GM12878 (cell line): ENCODE measurements around the gene SAMD3. TPM values are rescaled to one million over a fixed set of nuclear protein-coding genes. Genes with fewer than 3 reads are reported as not detected.

Experiments
- ATAC-seq: fragments of 200-7000 bp; cut with Tn5 transposase; 3 replicates; pipeline ENCODE4 v1.9.1; 2020; ENCODE audit warnings: mild to moderate bottlenecking, moderate library complexity
- BruUV-seq: library from RNA; stranded (reverse); fragments of 400-500 nt; replicated peaks from 2 replicates; lab custom pipeline; 2021; lab: Mats Ljungman, UMichigan
- CTCF ChIA-PET: fragments of 300-600 bp; sonication (Branson Sonifier 250); formaldehyde crosslinking; extraction: SDS; loops from one replicate; lab custom pipeline; 2021; ENCODE audit warnings: inconsistent platforms; lab: Yijun Ruan, JAX
- POLR2A ChIA-PET: fragments of 350-600 bp; formaldehyde crosslinking; extraction: SDS; loops from one replicate; lab custom pipeline; 2021; ENCODE audit warnings: inconsistent platforms; lab: Charles Lee
- RAD21 ChIA-PET: fragments of 300-600 bp; sonication (Branson Sonifier 250); formaldehyde crosslinking; loops from one replicate; lab custom pipeline; 2023; ENCODE audit warnings: antibody characterized with exemption; ENCODE audit not compliant: unreplicated experiment; lab: Charles Lee
- SMC1A ChIA-PET: fragments of 300-600 bp; sonication (Branson Sonifier 250); formaldehyde crosslinking; loops from one replicate; lab custom pipeline; 2023; ENCODE audit not compliant: unreplicated experiment, uncharacterized antibody; lab: Charles Lee
- DNase-seq: peaks from one replicate; pipeline ENCODE4 v3.0.0-alpha.2; 2011; ENCODE audit warnings: low read depth, low spot score
- FAIRE-seq: peaks from 3 replicates; lab custom pipeline; 2011; peaks lifted over from hg19 to GRCh38; lab: Jason Lieb, UNC
- H2AFZ ChIP-seq: 2 replicates; pipeline ENCODE4 v1.6.0; 2011; ENCODE audit warnings: low read depth, low read length, control low read depth; ENCODE audit not compliant: control insufficient read depth
- H3K27ac ChIP-seq: 2 replicates; pipeline ENCODE4 v1.5.1; 2011; ENCODE audit warnings: control low read depth; ENCODE audit not compliant: control insufficient read depth, insufficient read depth
- H3K27me3 ChIP-seq, 2 experiments: replicated peaks in 1 of 2; 2 replicates each; pipeline versions ENCODE4 v1.6.0 to v1.6.1; 2011; ENCODE audit warnings: low read length in 1 of 2; ENCODE audit not compliant: control insufficient read depth in 2 of 2, insufficient read depth in 2 of 2
- H3K36me3 ChIP-seq, 2 experiments: 2 replicates each; pipeline ENCODE4 v1.5.1; 2011; ENCODE audit warnings: low read length in 1 of 2; ENCODE audit not compliant: control insufficient read depth in 2 of 2, insufficient read depth in 2 of 2
- H3K4me1 ChIP-seq: 2 replicates; pipeline ENCODE4 v1.6.1; 2011; ENCODE audit warnings: mild to moderate bottlenecking, low read length, moderate library complexity, mixed read lengths; ENCODE audit not compliant: control insufficient read depth, insufficient read depth
- H3K4me2 ChIP-seq: 2 replicates; pipeline ENCODE4 v1.6.0; 2011; ENCODE audit warnings: control low read depth; ENCODE audit not compliant: control insufficient read depth, insufficient read depth
- H3K4me3 ChIP-seq: fragments of 200-600 bp; sonication (generic); 2 replicates; pipeline ENCODE4 v1.5.1; 2016
- H3K79me2 ChIP-seq: 2 replicates; pipeline ENCODE4 v1.6.0; 2011; ENCODE audit warnings: low read length; ENCODE audit not compliant: control insufficient read depth, insufficient read depth
- H3K9ac ChIP-seq: 2 replicates; pipeline ENCODE4 v1.8.0; 2011; ENCODE audit warnings: low read length, control low read depth, mixed read lengths; ENCODE audit not compliant: control insufficient read depth, insufficient read depth
- H3K9me3 ChIP-seq: replicated peaks from 3 replicates; pipeline ENCODE4 v1.5.1; 2011; ENCODE audit warnings: mild to moderate bottlenecking, low read length; ENCODE audit not compliant: control insufficient read depth, insufficient read depth
- H4K20me1 ChIP-seq: 2 replicates; pipeline ENCODE4 v1.6.0; 2011; ENCODE audit not compliant: control insufficient read depth, insufficient read depth
- ASH2L ChIP-seq: fragments of 300-600, 200-600 bp; sonication (generic); IDR thresholded peaks from 2 replicates; pipeline ENCODE4 v1.6.1; 2017; ENCODE audit warnings: low read depth, mild to moderate bottlenecking, borderline replicate concordance
- BRCA1 ChIP-seq: IDR thresholded peaks from 2 replicates; pipeline ENCODE4 v1.6.1; 2011; ENCODE audit warnings: low read depth, low read length, improper control_type of control experiment
- JUNB ChIP-seq: IDR thresholded peaks from 2 replicates; pipeline ENCODE4 v1.6.1; 2016; ENCODE audit warnings: antibody characterized with exemption, mild to moderate bottlenecking
- MTA2 ChIP-seq: fragments of 450-650 bp; IDR thresholded peaks from 2 replicates; pipeline ENCODE4 v1.6.1; 2016; ENCODE audit warnings: low read depth, mild to moderate bottlenecking, moderate library complexity
- NR2C2 ChIP-seq: IDR thresholded peaks from 2 replicates; pipeline ENCODE4 v1.6.1; 2011; ENCODE audit warnings: borderline replicate concordance, low read depth; ENCODE audit not compliant: control insufficient read depth, insufficient read length
- PAX8 ChIP-seq: fragments of 450-650 bp; IDR thresholded peaks from 2 replicates; pipeline ENCODE4 v1.6.1; 2017; ENCODE audit warnings: mild to moderate bottlenecking, moderate library complexity
- POU2F2 ChIP-seq: IDR thresholded peaks from 3 replicates; pipeline ENCODE4 v1.6.1; 2011; ENCODE audit warnings: low read depth, mild to moderate bottlenecking, low read length, borderline replicate concordance
- ZNF274 ChIP-seq: IDR thresholded peaks from one replicate; pipeline ENCODE4 v1.8.0; 2011; ENCODE audit not compliant: insufficient read length, insufficient read depth
- WGBS: methylation state at CpG from one replicate; pipeline ENCODE4 v1.1.6; 2016; ENCODE audit warnings: low lambda C conversion rate; ENCODE audit not compliant: insufficient replicate concordance, insufficient coverage; ENCODE audit errors: missing lambda C conversion rate; 5-methylcytosine and 5-hydroxymethylcytosine counted together
- in situ Hi-C: fragments of 300-500 bp; cut with MboI; formaldehyde crosslinking; loops from 9 replicates; pipeline ENCODE4 v1.14.3; 2018; ENCODE audit warnings: mixed read lengths
- intact Hi-C: fragments of 100-400 bp; cut with micrococcal nuclease; formaldehyde crosslinking; loops from one replicate; pipeline ENCODE4 v1.14.2; 2022; ENCODE audit not compliant: unreplicated experiment
- polyA plus RNA-seq, 11 experiments: library from polyadenylated mRNA; depleted of rRNA in 4 of 11; unstranded in 6 of 11; stranded (reverse) in 5 of 11; fragments of >200 nt; fragmentation: Nextera tagmentation in 4 of 11; fragmentation: Illumina TruSeq in 1 of 11; extraction: Ambion mirVana in 4 of 11; extraction: Trizol in 1 of 11; gene quantifications; 1 replicate in 1 of 11; 2 replicates in 10 of 11; pipeline versions ENCODE4 v1.2.1 to v1.2.3, GENCODE V29; 2011 to 2016; ENCODE audit warnings: inconsistent platforms in 2 of 11, missing spikeins in 2 of 11, low read depth in 1 of 11
- total RNA-seq, 4 experiments: library from RNA; depleted of rRNA in 3 of 4; stranded (reverse); fragments of >200 nt in 3 of 4; fragmentation: Illumina TruSeq in 1 of 4; extraction: Trizol in 1 of 4; gene quantifications; 2 replicates each; pipeline versions ENCODE4 v1.2.1 to v1.2.3, GENCODE V29; 2013 to 2021
- TF ChIP-seq, protein P1 (sequence below): fragments of 450-650 bp; IDR thresholded peaks from 2 replicates; pipeline ENCODE4 v1.6.1; 2016; ENCODE audit warnings: mild to moderate bottlenecking, moderate library complexity, borderline replicate concordance
- TF ChIP-seq, protein P2 (sequence below): fragments of 450-650 bp; conservative IDR thresholded peaks from 2 replicates; pipeline ENCODE4 v1.6.1; 2017; ENCODE audit warnings: mild to moderate bottlenecking, moderate library complexity

Gene SAMD3
- total and polyA plus RNA-seq, 10 of the 15 experiments (the other 5 are each of a cell fraction or from before 2014, with no cell fraction given) = 0.04 to 2.3 (median 0.39) TPM; not detected in 2

DNA sequence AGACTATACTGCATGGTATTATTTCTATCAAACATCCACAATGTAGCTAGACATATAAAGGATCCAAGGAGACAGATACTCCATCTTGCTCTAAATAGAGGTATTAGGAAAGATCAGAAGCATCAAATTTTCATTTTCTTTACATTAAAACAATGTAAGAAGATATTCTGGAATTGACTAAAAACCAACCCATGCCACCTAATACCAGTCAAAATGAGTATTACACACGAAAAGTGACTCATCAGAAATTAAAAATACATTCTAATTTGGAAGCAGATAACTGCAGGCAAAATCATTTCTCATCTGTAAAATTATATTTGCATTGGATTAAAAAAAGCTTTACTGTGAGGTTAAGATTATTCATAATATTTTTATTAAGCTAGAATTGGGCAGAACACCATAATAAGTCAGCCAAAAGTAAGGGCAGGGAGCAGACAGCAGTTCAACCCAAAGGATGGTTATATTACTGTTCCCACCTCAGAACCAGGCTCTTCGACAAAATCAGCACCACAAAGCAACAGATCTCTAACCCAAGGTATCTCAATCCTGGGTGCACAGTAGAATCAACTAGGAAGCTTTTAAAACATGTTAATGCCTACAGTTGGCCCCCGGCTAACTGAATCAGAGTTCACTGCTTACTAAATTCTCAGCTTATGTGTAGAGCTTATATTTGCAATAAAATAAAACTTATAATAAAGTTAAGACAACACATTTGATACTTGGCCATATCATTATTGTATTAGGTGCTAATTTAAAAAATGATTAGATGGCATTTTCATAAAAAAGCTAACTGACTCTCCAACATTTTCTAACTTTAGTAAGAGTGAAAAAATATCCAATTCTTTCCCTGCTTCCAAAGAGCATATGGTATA is 35.2 kb downstream of the SAMD3 start:
- DNase-seq = no peak
- Histone ChIP-seq H3K27ac (no peak overlapping the region), H4K20me1 (no peaks in the 10 kb centered on the region), H3K79me2 (no peaks in the 10 kb centered on the region)
- ChIA-PET POLR2A (no interaction called here), RAD21 (interaction anchor here (0.6 kb wide), 1 partner anchor 111 kb away, joined by 3 read pairs; no protein-coding TSS in a partner anchor), SMC1A (interaction anchor here (0.8 to 2.8 kb wide), 6 partner anchors 11 to 78 kb away, joined by 3 to 10 read pairs (median 3); no protein-coding TSS in a partner anchor)
- no peak for TF ChIP-seq MTA2
- TF ChIP-seq, protein P1, sequence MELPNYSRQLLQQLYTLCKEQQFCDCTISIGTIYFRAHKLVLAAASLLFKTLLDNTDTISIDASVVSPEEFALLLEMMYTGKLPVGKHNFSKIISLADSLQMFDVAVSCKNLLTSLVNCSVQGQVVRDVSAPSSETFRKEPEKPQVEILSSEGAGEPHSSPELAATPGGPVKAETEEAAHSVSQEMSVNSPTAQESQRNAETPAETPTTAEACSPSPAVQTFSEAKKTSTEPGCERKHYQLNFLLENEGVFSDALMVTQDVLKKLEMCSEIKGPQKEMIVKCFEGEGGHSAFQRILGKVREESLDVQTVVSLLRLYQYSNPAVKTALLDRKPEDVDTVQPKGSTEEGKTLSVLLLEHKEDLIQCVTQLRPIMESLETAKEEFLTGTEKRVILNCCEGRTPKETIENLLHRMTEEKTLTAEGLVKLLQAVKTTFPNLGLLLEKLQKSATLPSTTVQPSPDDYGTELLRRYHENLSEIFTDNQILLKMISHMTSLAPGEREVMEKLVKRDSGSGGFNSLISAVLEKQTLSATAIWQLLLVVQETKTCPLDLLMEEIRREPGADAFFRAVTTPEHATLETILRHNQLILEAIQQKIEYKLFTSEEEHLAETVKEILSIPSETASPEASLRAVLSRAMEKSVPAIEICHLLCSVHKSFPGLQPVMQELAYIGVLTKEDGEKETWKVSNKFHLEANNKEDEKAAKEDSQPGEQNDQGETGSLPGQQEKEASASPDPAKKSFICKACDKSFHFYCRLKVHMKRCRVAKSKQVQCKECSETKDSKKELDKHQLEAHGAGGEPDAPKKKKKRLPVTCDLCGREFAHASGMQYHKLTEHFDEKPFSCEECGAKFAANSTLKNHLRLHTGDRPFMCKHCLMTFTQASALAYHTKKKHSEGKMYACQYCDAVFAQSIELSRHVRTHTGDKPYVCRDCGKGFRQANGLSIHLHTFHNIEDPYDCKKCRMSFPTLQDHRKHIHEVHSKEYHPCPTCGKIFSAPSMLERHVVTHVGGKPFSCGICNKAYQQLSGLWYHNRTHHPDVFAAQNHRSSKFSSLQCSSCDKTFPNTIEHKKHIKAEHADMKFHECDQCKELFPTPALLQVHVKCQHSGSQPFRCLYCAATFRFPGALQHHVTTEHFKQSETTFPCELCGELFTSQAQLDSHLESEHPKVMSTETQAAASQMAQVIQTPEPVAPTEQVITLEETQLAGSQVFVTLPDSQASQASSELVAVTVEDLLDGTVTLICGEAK = no peak
- no peak for TF ChIP-seq PAX8
- no peak for TF ChIP-seq BRCA1
- TF ChIP-seq NR2C2 = no peak
- no peak for TF ChIP-seq POU2F2
- no peak for TF ChIP-seq JUNB
- no peak for TF ChIP-seq ZNF274
- TF ChIP-seq ASH2L = no peak
- TF ChIP-seq, protein P2, sequence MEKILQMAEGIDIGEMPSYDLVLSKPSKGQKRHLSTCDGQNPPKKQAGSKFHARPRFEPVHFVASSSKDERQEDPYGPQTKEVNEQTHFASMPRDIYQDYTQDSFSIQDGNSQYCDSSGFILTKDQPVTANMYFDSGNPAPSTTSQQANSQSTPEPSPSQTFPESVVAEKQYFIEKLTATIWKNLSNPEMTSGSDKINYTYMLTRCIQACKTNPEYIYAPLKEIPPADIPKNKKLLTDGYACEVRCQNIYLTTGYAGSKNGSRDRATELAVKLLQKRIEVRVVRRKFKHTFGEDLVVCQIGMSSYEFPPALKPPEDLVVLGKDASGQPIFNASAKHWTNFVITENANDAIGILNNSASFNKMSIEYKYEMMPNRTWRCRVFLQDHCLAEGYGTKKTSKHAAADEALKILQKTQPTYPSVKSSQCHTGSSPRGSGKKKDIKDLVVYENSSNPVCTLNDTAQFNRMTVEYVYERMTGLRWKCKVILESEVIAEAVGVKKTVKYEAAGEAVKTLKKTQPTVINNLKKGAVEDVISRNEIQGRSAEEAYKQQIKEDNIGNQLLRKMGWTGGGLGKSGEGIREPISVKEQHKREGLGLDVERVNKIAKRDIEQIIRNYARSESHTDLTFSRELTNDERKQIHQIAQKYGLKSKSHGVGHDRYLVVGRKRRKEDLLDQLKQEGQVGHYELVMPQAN = no peak
- TF ChIP-seq, all 136 proteins: peak for 0
- Histone ChIP-seq H3K9me3 (no peaks in the 10 kb centered on the region), H3K27me3 (no peaks in the 10 kb centered on the region; a peak in 1 of 4 replicates), H3K9ac (no peak overlapping the region), H3K4me1 (no peaks in the 10 kb centered on the region), H2AFZ (no peak overlapping the region), H3K36me3 (no peaks in the 10 kb centered on the region), H3K4me2 (no peak overlapping the region), H3K4me3 (no peak overlapping the region)
- intact Hi-C loops (no loop called here), in situ Hi-C loops (no loop called here)
- CTCF ChIA-PET = interaction anchor here (0.7 to 1.3 kb wide), 4 partner anchors 10 to 37 kb away, joined by 3 to 5 read pairs (median 4); no protein-coding TSS in a partner anchor
- WGBS = 33% methylated on average over 3 of the region's 3 CpGs
- no TSS peak for BruUV-seq
- no peak for FAIRE-seq
- ATAC-seq = no peak
